GM12878 (cell line): ENCODE results near the gene ANKMY1. TPM values are rescaled to one million over a fixed set of nuclear protein-coding genes. Genes with fewer than 3 reads are reported as not detected.

Source experiments
- ATAC-seq: fragments of 200-7000 bp; cut with Tn5 transposase; 3 replicates; pipeline ENCODE4 v1.9.1; 2020; ENCODE audit warnings: mild to moderate bottlenecking, moderate library complexity
- BruUV-seq: library from RNA; stranded (reverse); fragments of 400-500 nt; replicated peaks from 2 replicates; lab custom pipeline; 2021; lab: Mats Ljungman, UMichigan
- CTCF ChIA-PET: fragments of 300-600 bp; sonication (Branson Sonifier 250); formaldehyde crosslinking; extraction: SDS; loops from one replicate; lab custom pipeline; 2021; ENCODE audit warnings: inconsistent platforms; lab: Yijun Ruan, JAX
- POLR2A ChIA-PET: fragments of 350-600 bp; formaldehyde crosslinking; extraction: SDS; loops from one replicate; lab custom pipeline; 2021; ENCODE audit warnings: inconsistent platforms; lab: Charles Lee
- RAD21 ChIA-PET: fragments of 300-600 bp; sonication (Branson Sonifier 250); formaldehyde crosslinking; loops from one replicate; lab custom pipeline; 2023; ENCODE audit warnings: antibody characterized with exemption; ENCODE audit not compliant: unreplicated experiment; lab: Charles Lee
- SMC1A ChIA-PET: fragments of 300-600 bp; sonication (Branson Sonifier 250); formaldehyde crosslinking; loops from one replicate; lab custom pipeline; 2023; ENCODE audit not compliant: unreplicated experiment, uncharacterized antibody; lab: Charles Lee
- DNase-seq: peaks from one replicate; pipeline ENCODE4 v3.0.0-alpha.2; 2011; ENCODE audit warnings: low read depth, low spot score
- FAIRE-seq: peaks from 3 replicates; lab custom pipeline; 2011; peaks lifted over from hg19 to GRCh38; lab: Jason Lieb, UNC
- H2AFZ ChIP-seq: 2 replicates; pipeline ENCODE4 v1.6.0; 2011; ENCODE audit warnings: low read depth, low read length, control low read depth; ENCODE audit not compliant: control insufficient read depth
- H3K27ac ChIP-seq: 2 replicates; pipeline ENCODE4 v1.5.1; 2011; ENCODE audit warnings: control low read depth; ENCODE audit not compliant: control insufficient read depth, insufficient read depth
- H3K27me3 ChIP-seq, 2 experiments: replicated peaks in 1 of 2; 2 replicates each; pipeline versions ENCODE4 v1.6.0 to v1.6.1; 2011; ENCODE audit warnings: low read length in 1 of 2; ENCODE audit not compliant: control insufficient read depth in 2 of 2, insufficient read depth in 2 of 2
- H3K36me3 ChIP-seq, 2 experiments: 2 replicates each; pipeline ENCODE4 v1.5.1; 2011; ENCODE audit warnings: low read length in 1 of 2; ENCODE audit not compliant: control insufficient read depth in 2 of 2, insufficient read depth in 2 of 2
- H3K4me1 ChIP-seq: 2 replicates; pipeline ENCODE4 v1.6.1; 2011; ENCODE audit warnings: mild to moderate bottlenecking, low read length, moderate library complexity, mixed read lengths; ENCODE audit not compliant: control insufficient read depth, insufficient read depth
- H3K4me2 ChIP-seq: 2 replicates; pipeline ENCODE4 v1.6.0; 2011; ENCODE audit warnings: control low read depth; ENCODE audit not compliant: control insufficient read depth, insufficient read depth
- H3K4me3 ChIP-seq: fragments of 200-600 bp; sonication (generic); 2 replicates; pipeline ENCODE4 v1.5.1; 2016
- H3K79me2 ChIP-seq: 2 replicates; pipeline ENCODE4 v1.6.0; 2011; ENCODE audit warnings: low read length; ENCODE audit not compliant: control insufficient read depth, insufficient read depth
- H3K9ac ChIP-seq: 2 replicates; pipeline ENCODE4 v1.8.0; 2011; ENCODE audit warnings: low read length, control low read depth, mixed read lengths; ENCODE audit not compliant: control insufficient read depth, insufficient read depth
- H3K9me3 ChIP-seq: replicated peaks from 3 replicates; pipeline ENCODE4 v1.5.1; 2011; ENCODE audit warnings: mild to moderate bottlenecking, low read length; ENCODE audit not compliant: control insufficient read depth, insufficient read depth
- H4K20me1 ChIP-seq: 2 replicates; pipeline ENCODE4 v1.6.0; 2011; ENCODE audit not compliant: control insufficient read depth, insufficient read depth
- CBFB ChIP-seq: IDR thresholded peaks from 2 replicates; pipeline ENCODE4 v1.6.1; 2016; ENCODE audit warnings: antibody characterized with exemption, low read depth
- CHD4 ChIP-seq: fragments of 200-600 bp; sonication (generic); IDR thresholded peaks from 2 replicates; pipeline ENCODE4 v1.6.1; 2016; ENCODE audit warnings: mild to moderate bottlenecking
- FOXK2 ChIP-seq: fragments of 450-650 bp; IDR thresholded peaks from 2 replicates; pipeline ENCODE4 v1.6.1; 2017; ENCODE audit warnings: mild to moderate bottlenecking, moderate library complexity
- HCFC1 ChIP-seq: fragments of 150-350 bp; IDR thresholded peaks from 2 replicates; pipeline ENCODE4 v1.6.1; 2014; ENCODE audit warnings: low read length
- MYB ChIP-seq: fragments of 150-350 bp; IDR thresholded peaks from 2 replicates; pipeline ENCODE4 v1.6.1; 2014; ENCODE audit warnings: mild to moderate bottlenecking, low read depth, low read length, borderline replicate concordance
- TAF1 ChIP-seq: IDR thresholded peaks from 2 replicates; pipeline ENCODE4 v1.6.1; 2011; ENCODE audit warnings: mild to moderate bottlenecking, low read depth, low read length, borderline replicate concordance
- TBL1XR1 ChIP-seq: IDR thresholded peaks from 2 replicates; pipeline ENCODE4 v1.6.1; 2012; ENCODE audit warnings: low read depth, low read length, improper control_type of control experiment
- WGBS: methylation state at CpG from one replicate; pipeline ENCODE4 v1.1.6; 2016; ENCODE audit warnings: low lambda C conversion rate; ENCODE audit not compliant: insufficient replicate concordance, insufficient coverage; ENCODE audit errors: missing lambda C conversion rate; 5-methylcytosine and 5-hydroxymethylcytosine counted together
- in situ Hi-C: fragments of 300-500 bp; cut with MboI; formaldehyde crosslinking; loops from 9 replicates; pipeline ENCODE4 v1.14.3; 2018; ENCODE audit warnings: mixed read lengths
- intact Hi-C: fragments of 100-400 bp; cut with micrococcal nuclease; formaldehyde crosslinking; loops from one replicate; pipeline ENCODE4 v1.14.2; 2022; ENCODE audit not compliant: unreplicated experiment
- polyA plus RNA-seq, 11 experiments: library from polyadenylated mRNA; depleted of rRNA in 4 of 11; unstranded in 6 of 11; stranded (reverse) in 5 of 11; fragments of >200 nt; fragmentation: Nextera tagmentation in 4 of 11; fragmentation: Illumina TruSeq in 1 of 11; extraction: Ambion mirVana in 4 of 11; extraction: Trizol in 1 of 11; gene quantifications; 1 replicate in 1 of 11; 2 replicates in 10 of 11; pipeline versions ENCODE4 v1.2.1 to v1.2.3, GENCODE V29; 2011 to 2016; ENCODE audit warnings: inconsistent platforms in 2 of 11, missing spikeins in 2 of 11, low read depth in 1 of 11
- total RNA-seq, 4 experiments: library from RNA; depleted of rRNA in 3 of 4; stranded (reverse); fragments of >200 nt in 3 of 4; fragmentation: Illumina TruSeq in 1 of 4; extraction: Trizol in 1 of 4; gene quantifications; 2 replicates each; pipeline versions ENCODE4 v1.2.1 to v1.2.3, GENCODE V29; 2013 to 2021
- TF ChIP-seq, protein P1 (sequence below): fragments of 450-650 bp; IDR thresholded peaks from 2 replicates; pipeline ENCODE4 v1.6.1; 2017; ENCODE audit warnings: mild to moderate bottlenecking, low read depth, inconsistent platforms; ENCODE audit not compliant: poor library complexity, severe bottlenecking
- TF ChIP-seq, protein P2 (sequence below): fragments of 450-650 bp; IDR thresholded peaks from 2 replicates; pipeline ENCODE4 v1.6.1; 2017; ENCODE audit warnings: low read depth, mild to moderate bottlenecking, moderate library complexity
- TF ChIP-seq, protein P3 (sequence below): IDR thresholded peaks from 2 replicates; pipeline ENCODE4 v1.6.1; 2011; ENCODE audit warnings: mild to moderate bottlenecking, low read depth, low read length, moderate library complexity; ENCODE audit not compliant: insufficient replicate concordance

ANKMY1 gene
- total and polyA plus RNA-seq, 10 of the 15 experiments (the other 5 are each of a cell fraction or from before 2014, with no cell fraction given) = 1.1 to 15.3 (median 11.1) TPM

DNA sequence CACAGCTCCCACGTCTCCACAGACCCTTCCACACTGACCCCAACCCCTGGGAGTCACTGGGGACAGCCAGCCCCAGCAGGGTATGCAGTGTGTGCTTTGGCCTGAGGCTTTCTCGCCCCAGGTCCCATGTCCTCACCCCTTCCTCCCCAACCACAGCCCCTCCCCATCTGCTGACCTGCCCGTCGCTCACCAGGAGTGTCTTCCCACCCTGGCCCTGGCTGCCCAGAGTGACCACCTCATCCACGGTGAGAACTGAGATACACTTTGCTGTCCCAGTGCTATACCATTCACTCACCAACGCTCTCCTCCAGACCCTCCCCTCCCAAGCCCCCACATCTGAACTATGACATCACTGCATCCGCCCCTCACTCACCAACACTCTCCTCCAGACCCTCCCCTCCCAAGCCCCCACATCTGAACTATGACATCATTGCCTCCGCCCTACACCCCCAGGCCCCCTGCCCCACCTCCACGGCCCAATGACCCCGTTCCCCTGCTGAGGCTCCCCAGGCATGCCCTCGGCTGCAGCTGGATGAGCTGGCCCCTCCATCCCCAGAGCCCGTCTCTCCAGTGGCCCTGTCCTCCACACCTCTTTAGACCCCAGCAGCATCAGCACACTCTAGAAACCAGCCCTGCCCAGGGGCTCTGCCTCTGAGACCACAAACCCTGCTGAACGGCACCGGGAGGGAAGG is 55.2 kb downstream of the ANKMY1 start:
- no peak overlapping the region for H3K9ac ChIP-seq
- intact Hi-C loops = no loop called here
- RAD21 ChIA-PET = no interaction called here
- SMC1A ChIA-PET = no interaction called here
- DNase-seq (no peak), ATAC-seq (no peak), FAIRE-seq (no peak)
- no TSS peak for BruUV-seq
- no peak overlapping the region for H2AFZ ChIP-seq
- 0 out of 4 replicates have a peak, but pooled peaks cover 0 to 2% of the 10 kb centered on the region in 2 experiments for H3K36me3 ChIP-seq
- H3K27ac ChIP-seq = no peak overlapping the region
- no peaks in the 10 kb centered on the region for H3K27me3 ChIP-seq
- H3K9me3 ChIP-seq = no peaks in the 10 kb centered on the region
- no peaks in the 10 kb centered on the region for H3K4me1 ChIP-seq
- WGBS = 77% methylated on average over 5 of the region's 14 CpGs
- H3K4me3 ChIP-seq = no peak overlapping the region
- POLR2A ChIA-PET = no interaction called here
- TF ChIP-seq TBL1XR1 (no peak), CHD4 (no peak), CBFB (no peak), TAF1 (no peak)
- H3K4me2 ChIP-seq = no peak overlapping the region
- CTCF ChIA-PET = interaction anchor here (0.6 to 1.7 kb wide), 2 partner anchors 12 to 1496 kb away, joined by 3 to 5 read pairs; no protein-coding TSS in a partner anchor
- no peaks in the 10 kb centered on the region for H3K79me2 ChIP-seq
- H4K20me1 ChIP-seq = no peaks in the 10 kb centered on the region
- in situ Hi-C loops = loop anchor here (25.0 kb wide), 1 partner anchor 335 kb away; no protein-coding TSS in a partner anchor

DNA sequence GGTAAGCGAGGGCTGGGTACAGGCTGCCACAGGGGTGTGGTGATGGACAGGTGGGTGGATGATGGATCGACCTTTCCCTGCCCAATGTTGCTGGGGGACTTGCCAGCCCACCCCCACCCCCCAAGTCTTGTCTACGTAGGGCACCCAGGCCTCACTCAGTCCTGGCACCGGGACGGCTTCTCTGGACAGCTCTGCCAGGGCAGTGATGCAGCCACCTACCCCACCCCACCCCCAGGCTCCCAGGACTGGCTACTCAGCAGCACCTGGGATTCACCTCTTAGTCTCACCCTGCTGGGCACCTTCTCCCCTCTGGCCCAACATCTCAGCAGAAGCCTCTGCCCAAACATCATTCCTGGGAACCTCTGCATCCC is 55.7 kb downstream of the ANKMY1 start:
- ChIA-PET POLR2A (no interaction called here), CTCF (interaction anchor here (0.6 kb wide), 1 partner anchor 1497 kb away, joined by 3 read pairs; no protein-coding TSS in a partner anchor), SMC1A (no interaction called here), RAD21 (no interaction called here)
- DNase-seq = no peak
- intact Hi-C loops = no loop called here
- Histone ChIP-seq H3K27ac (no peak overlapping the region), H3K4me2 (no peak overlapping the region), H3K4me1 (no peaks in the 10 kb centered on the region), H4K20me1 (no peaks in the 10 kb centered on the region), H2AFZ (no peak overlapping the region), H3K36me3 (0 out of 4 replicates have a peak, but pooled peaks cover 0 to 2% of the 10 kb centered on the region in 2 experiments), H3K9me3 (no peaks in the 10 kb centered on the region), H3K9ac (no peak overlapping the region), H3K79me2 (no peaks in the 10 kb centered on the region), H3K27me3 (no peaks in the 10 kb centered on the region), H3K4me3 (no peak overlapping the region)
- no TSS peak for BruUV-seq
- WGBS = 100% methylated on average over 5 of the region's 5 CpGs
- no peak for TF ChIP-seq MYB
- TF ChIP-seq HCFC1 = no peak
- TF ChIP-seq, protein P1, sequence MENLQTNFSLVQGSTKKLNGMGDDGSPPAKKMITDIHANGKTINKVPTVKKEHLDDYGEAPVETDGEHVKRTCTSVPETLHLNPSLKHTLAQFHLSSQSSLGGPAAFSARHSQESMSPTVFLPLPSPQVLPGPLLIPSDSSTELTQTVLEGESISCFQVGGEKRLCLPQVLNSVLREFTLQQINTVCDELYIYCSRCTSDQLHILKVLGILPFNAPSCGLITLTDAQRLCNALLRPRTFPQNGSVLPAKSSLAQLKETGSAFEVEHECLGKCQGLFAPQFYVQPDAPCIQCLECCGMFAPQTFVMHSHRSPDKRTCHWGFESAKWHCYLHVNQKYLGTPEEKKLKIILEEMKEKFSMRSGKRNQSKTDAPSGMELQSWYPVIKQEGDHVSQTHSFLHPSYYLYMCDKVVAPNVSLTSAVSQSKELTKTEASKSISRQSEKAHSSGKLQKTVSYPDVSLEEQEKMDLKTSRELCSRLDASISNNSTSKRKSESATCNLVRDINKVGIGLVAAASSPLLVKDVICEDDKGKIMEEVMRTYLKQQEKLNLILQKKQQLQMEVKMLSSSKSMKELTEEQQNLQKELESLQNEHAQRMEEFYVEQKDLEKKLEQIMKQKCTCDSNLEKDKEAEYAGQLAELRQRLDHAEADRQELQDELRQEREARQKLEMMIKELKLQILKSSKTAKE = no peak
- TF ChIP-seq, protein P2, sequence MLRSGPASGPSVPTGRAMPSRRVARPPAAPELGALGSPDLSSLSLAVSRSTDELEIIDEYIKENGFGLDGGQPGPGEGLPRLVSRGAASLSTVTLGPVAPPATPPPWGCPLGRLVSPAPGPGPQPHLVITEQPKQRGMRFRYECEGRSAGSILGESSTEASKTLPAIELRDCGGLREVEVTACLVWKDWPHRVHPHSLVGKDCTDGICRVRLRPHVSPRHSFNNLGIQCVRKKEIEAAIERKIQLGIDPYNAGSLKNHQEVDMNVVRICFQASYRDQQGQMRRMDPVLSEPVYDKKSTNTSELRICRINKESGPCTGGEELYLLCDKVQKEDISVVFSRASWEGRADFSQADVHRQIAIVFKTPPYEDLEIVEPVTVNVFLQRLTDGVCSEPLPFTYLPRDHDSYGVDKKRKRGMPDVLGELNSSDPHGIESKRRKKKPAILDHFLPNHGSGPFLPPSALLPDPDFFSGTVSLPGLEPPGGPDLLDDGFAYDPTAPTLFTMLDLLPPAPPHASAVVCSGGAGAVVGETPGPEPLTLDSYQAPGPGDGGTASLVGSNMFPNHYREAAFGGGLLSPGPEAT = no peak
- TF ChIP-seq FOXK2 = no peak
- TF ChIP-seq, protein P3, sequence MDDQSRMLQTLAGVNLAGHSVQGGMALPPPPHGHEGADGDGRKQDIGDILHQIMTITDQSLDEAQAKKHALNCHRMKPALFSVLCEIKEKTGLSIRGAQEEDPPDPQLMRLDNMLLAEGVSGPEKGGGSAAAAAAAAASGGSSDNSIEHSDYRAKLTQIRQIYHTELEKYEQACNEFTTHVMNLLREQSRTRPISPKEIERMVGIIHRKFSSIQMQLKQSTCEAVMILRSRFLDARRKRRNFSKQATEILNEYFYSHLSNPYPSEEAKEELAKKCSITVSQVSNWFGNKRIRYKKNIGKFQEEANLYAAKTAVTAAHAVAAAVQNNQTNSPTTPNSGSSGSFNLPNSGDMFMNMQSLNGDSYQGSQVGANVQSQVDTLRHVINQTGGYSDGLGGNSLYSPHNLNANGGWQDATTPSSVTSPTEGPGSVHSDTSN = no peak
- no peak for FAIRE-seq
- in situ Hi-C loops = loop anchor here (25.0 kb wide), 1 partner anchor 335 kb away; no protein-coding TSS in a partner anchor
- no peak for ATAC-seq
